Cardiac muscle cell (in vitro differentiated cells and primary cell): Measurements from ENCODE around the gene COL9A3. TPM values are rescaled to one million over a fixed set of nuclear protein-coding genes. Genes with fewer than 3 reads are reported as not detected.

Source experiments
- DNase-seq, 2 donors: peaks; one replicate each; pipeline versions ENCODE4 v3.0.0 to v3.0.0-alpha.2; 2010 to 2017; ENCODE audit warnings: low read depth in 1 of 2, low spot score in 1 of 2
- H3K27ac ChIP-seq: fragments of 200-600 bp; sonication (generic); 2 replicates; pipeline ENCODE4 v1.5.1; 2016
- H3K27me3 ChIP-seq: fragments of 200-600 bp; sonication (generic); 2 replicates; pipeline ENCODE4 v1.6.0; 2016; ENCODE audit warnings: control low read depth
- H3K36me3 ChIP-seq: fragments of 200-600 bp; sonication (generic); 2 replicates; pipeline ENCODE4 v1.5.1; 2016; ENCODE audit warnings: control low read depth
- H3K4me1 ChIP-seq: fragments of 200-600 bp; sonication (generic); 2 replicates; pipeline ENCODE4 v1.8.1; 2017; ENCODE audit warnings: low read depth, mild to moderate bottlenecking, mixed run types
- H3K4me3 ChIP-seq: fragments of 200-600 bp; sonication (generic); 2 replicates; pipeline ENCODE4 v1.5.1; 2016; ENCODE audit warnings: mild to moderate bottlenecking
- H3K9me3 ChIP-seq: fragments of 200-600 bp; sonication (generic); 2 replicates; pipeline ENCODE4 v1.5.1; 2017; ENCODE audit warnings: low read depth, mild to moderate bottlenecking, control low read depth
- CTCF ChIP-seq: IDR thresholded peaks from 2 replicates; pipeline ENCODE4 v1.5.1; 2012; ENCODE audit warnings: low read depth, mild to moderate bottlenecking, low read length
- polyA plus RNA-seq: library from polyadenylated mRNA; unstranded; fragments of >200 nt; fragmentation: Nextera tagmentation; extraction: Ambion mirVana; gene quantifications from 2 replicates; pipeline ENCODE4 v1.2.1, GENCODE V29; 2016
- total RNA-seq: library from RNA; depleted of rRNA; stranded (reverse); fragments of >200 nt; gene quantifications from 2 replicates; pipeline ENCODE4 v1.2.3, GENCODE V29; 2016

The COL9A3 gene
- total and polyA plus RNA-seq, 2 experiments from 2014 or later, result 6.4 to 10.3 TPM

- H3K4me1 ChIP-seq, result no peaks in the 10 kb centered on the region
- H3K4me3 ChIP-seq, result no peak overlapping the region
- no peak for TF ChIP-seq CTCF
- H3K27me3 ChIP-seq, result no peaks in the 10 kb centered on the region
- H3K27ac ChIP-seq, result no peak overlapping the region
- no peaks in the 10 kb centered on the region for H3K36me3 ChIP-seq
- DNase-seq, result no peak
- H3K9me3 ChIP-seq, result no peaks in the 10 kb centered on the region
Measured at GRCh38 chr20:62837790-62838127, 20.9 kb downstream of the COL9A3 start.

- Histone ChIP-seq H3K27me3 (no peaks in the 10 kb centered on the region), H3K27ac (no peak overlapping the region)
Measured at GRCh38 chr20:62838128-62838891, 21.5 kb downstream of the COL9A3 start.

GRCh38 chr20:62839261-62839660 lies 22.4 kb downstream of the COL9A3 start:
- Histone ChIP-seq H3K4me3 (no peak overlapping the region), H3K27me3 (no peaks in the 10 kb centered on the region), H3K27ac (no peak overlapping the region), H3K9me3 (no peaks in the 10 kb centered on the region), H3K4me1 (no peaks in the 10 kb centered on the region), H3K36me3 (no peaks in the 10 kb centered on the region)
- DNase-seq, result no peak
- no peak for TF ChIP-seq CTCF

More at GRCh38 chr20:62838128-62838891, 21.5 kb downstream of the COL9A3 start:
- H3K36me3 ChIP-seq, result no peaks in the 10 kb centered on the region
- TF ChIP-seq CTCF, result no peak
- DNase-seq, result no peak
- no peaks in the 10 kb centered on the region for H3K9me3 ChIP-seq
- no peak overlapping the region for H3K4me3 ChIP-seq
- H3K4me1 ChIP-seq, result no peaks in the 10 kb centered on the region

GRCh38 chr20:62839816-62840215 lies 23.0 kb downstream of the COL9A3 start:
- H3K27me3 ChIP-seq, result no peaks in the 10 kb centered on the region
- H3K9me3 ChIP-seq, result no peaks in the 10 kb centered on the region
- DNase-seq, result no peak
- no peak overlapping the region for H3K27ac ChIP-seq
- H3K4me3 ChIP-seq, result no peak overlapping the region
- H3K36me3 ChIP-seq, result no peaks in the 10 kb centered on the region
- TF ChIP-seq CTCF, result no peak
- H3K4me1 ChIP-seq, result no peaks in the 10 kb centered on the region

- H3K9me3 ChIP-seq, result no peaks in the 10 kb centered on the region
- H3K4me3 ChIP-seq, result no peak overlapping the region
- peaks cover 1% of the 10 kb centered on the region for H3K36me3 ChIP-seq
- H3K27me3 ChIP-seq, result no peaks in the 10 kb centered on the region
- no peak overlapping the region for H3K27ac ChIP-seq
- no peaks in the 10 kb centered on the region for H3K4me1 ChIP-seq
- TF ChIP-seq CTCF, result no peak
- DNase-seq, result no peak
Measured at GRCh38 chr20:62840244-62841197, 23.7 kb downstream of the COL9A3 start.
